Progenitor cell of endocrine pancreas (in vitro differentiated cells): ENCODE measurements around the gene LRRC36. TPM values are rescaled to one million over a fixed set of nuclear protein-coding genes. Genes with fewer than 3 reads are reported as not detected.

Source experiments
- DNase-seq: peaks from one replicate; pipeline ENCODE4 v3.0.0; 2021; ENCODE audit warnings: low spot score; ENCODE audit not compliant: unreplicated experiment
- H3K27ac Mint-ChIP-seq: 2 replicates; pipeline ENCODE4 v1.8.0; 2021; ENCODE audit warnings: mild to moderate bottlenecking, moderate library complexity, mixed read lengths
- H3K27me3 Mint-ChIP-seq: 2 replicates; pipeline ENCODE4 v1.8.0; 2021; ENCODE audit warnings: mixed read lengths
- H3K36me3 Mint-ChIP-seq: 2 replicates; pipeline ENCODE4 v1.8.0; 2022; ENCODE audit warnings: mixed read lengths; ENCODE audit not compliant: insufficient read depth
- H3K4me1 Mint-ChIP-seq: 2 replicates; pipeline ENCODE4 v1.8.0; 2021; ENCODE audit warnings: low read depth, mixed read lengths
- H3K4me3 Mint-ChIP-seq: 2 replicates; pipeline ENCODE4 v1.8.0; 2021; ENCODE audit warnings: low read depth, mild to moderate bottlenecking, moderate library complexity, mixed read lengths
- H3K9me3 Mint-ChIP-seq: 2 replicates; pipeline ENCODE4 v1.8.0; 2021; ENCODE audit warnings: low read depth, mixed read lengths
- total RNA-seq: library from RNA; stranded (reverse); gene quantifications from 2 replicates; pipeline ENCODE4 v1.2.1, GENCODE V29; 2021
- TF ChIP-seq, protein P1 (sequence below): fragments of 200-600 bp; sonication (generic); IDR thresholded peaks from one replicate; pipeline ENCODE4 v1.5.0; 2021; ENCODE audit warnings: antibody characterized with exemption, mild to moderate bottlenecking; ENCODE audit not compliant: unreplicated experiment

The LRRC36 gene
- total RNA-seq, 1 donor from 2014 or later, result 1.6 TPM

DNA sequence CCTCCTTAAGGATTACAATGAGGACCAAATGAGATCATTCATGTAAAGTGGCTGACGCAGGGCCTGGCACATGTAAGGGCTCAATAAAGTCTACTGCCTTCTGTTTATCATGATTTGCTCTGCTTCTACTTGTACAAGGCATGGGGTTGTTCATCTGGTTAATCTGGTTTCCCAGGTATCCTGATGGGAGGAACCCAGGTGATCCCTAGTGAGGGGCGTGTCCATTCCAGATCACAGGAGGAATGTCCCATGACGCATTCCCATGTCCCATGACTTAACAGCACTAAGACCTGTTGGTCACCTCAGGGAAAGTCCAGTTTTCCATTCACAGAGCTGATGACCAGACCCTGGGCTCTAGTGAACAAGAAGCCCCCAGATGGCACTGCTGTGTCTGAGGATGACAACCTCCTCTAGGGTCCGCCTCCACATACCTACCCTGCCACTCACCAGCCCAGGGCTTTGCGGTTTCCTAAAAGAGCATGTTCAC lies 78.2 kb downstream of the LRRC36 start:
- Mint-ChIP-seq H3K9me3 (no peaks in the 10 kb centered on the region), H3K4me1 (peaks cover 12% of the 10 kb centered on the region), H3K36me3 (no peaks in the 10 kb centered on the region), H3K27me3 (peaks cover 9% of the 10 kb centered on the region), H3K27ac (peak overlapping the region; percentile 37), H3K4me3 (no peak overlapping the region)
- TF ChIP-seq, protein P1, sequence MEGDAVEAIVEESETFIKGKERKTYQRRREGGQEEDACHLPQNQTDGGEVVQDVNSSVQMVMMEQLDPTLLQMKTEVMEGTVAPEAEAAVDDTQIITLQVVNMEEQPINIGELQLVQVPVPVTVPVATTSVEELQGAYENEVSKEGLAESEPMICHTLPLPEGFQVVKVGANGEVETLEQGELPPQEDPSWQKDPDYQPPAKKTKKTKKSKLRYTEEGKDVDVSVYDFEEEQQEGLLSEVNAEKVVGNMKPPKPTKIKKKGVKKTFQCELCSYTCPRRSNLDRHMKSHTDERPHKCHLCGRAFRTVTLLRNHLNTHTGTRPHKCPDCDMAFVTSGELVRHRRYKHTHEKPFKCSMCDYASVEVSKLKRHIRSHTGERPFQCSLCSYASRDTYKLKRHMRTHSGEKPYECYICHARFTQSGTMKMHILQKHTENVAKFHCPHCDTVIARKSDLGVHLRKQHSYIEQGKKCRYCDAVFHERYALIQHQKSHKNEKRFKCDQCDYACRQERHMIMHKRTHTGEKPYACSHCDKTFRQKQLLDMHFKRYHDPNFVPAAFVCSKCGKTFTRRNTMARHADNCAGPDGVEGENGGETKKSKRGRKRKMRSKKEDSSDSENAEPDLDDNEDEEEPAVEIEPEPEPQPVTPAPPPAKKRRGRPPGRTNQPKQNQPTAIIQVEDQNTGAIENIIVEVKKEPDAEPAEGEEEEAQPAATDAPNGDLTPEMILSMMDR, result no peak
- no peak for DNase-seq

DNA sequence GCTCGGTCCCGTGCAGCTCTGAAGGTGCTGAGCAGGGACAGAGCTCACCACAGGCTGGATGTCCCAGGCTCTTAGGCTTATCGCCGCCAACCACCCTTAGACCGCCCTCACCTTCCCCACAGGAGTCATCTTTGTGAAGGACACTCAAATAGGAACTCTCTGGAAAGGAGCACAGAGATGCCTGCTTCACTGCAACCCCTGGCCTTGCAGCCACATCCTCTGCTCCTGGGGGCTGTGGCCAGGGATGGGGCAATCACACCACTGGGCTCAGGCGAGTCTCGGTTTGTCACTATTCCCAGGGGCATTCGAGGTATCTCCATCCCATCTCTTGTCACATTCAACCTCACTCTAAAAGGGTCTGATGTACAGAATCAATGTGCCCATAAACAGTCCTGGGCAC lies 78.7 kb downstream of the LRRC36 start:
- no peak for DNase-seq
- Mint-ChIP-seq H3K27me3 (peaks cover 9% of the 10 kb centered on the region), H3K4me1 (peaks cover 12% of the 10 kb centered on the region), H3K4me3 (no peak overlapping the region), H3K27ac (no peak overlapping the region), H3K9me3 (no peaks in the 10 kb centered on the region), H3K36me3 (no peaks in the 10 kb centered on the region)
- TF ChIP-seq, protein P1, result no peak

DNA sequence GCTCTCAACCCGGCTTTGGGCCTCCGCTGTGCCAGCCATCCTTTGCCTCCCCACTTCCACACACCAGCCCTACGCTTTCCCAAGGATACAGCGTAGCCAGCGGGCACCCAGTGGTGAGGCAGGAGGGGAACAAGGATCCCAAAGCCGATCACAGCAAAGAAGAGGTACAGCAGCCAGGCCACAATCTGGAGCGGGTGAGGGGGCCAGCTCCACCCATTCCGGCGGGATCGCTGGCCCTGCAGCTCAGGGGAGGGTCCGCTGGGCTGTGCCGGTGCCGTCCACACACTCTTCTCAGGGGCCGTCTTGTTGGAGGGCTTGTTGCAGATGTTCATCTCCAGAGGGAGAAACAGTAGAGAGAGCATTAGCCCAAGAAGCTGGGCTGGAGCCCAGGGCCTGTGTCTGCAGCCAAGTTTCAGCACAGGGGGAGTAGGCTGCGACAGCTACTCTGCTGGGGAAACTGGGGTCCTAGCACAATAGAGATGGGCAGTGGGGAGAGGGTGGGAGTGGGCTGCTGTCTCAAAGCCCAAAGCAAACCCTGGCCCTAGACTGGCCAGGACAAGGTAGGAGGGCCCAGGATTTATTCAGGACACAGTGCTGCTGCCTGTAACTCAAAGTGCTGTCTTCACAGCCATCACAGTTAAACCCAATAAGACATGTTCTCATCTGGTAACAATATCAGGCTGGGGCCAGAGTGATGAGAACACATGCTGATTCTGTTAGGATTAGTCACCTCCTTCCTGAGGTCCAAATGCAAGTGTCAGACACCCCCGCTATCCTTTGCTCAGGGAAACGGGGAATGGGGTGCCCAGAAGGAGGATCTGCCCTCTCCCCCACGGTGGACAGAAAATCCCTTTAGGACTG lies 79.7 kb downstream of the LRRC36 start:
- no peak overlapping the region for H3K4me3 Mint-ChIP-seq
- H3K27ac Mint-ChIP-seq, result no peak overlapping the region
- H3K36me3 Mint-ChIP-seq, result no peaks in the 10 kb centered on the region
- no peaks in the 10 kb centered on the region for H3K9me3 Mint-ChIP-seq
- TF ChIP-seq, protein P1, result no peak
- peaks cover 12% of the 10 kb centered on the region for H3K4me1 Mint-ChIP-seq
- no peak for DNase-seq
- H3K27me3 Mint-ChIP-seq, result peaks cover 9% of the 10 kb centered on the region

DNA sequence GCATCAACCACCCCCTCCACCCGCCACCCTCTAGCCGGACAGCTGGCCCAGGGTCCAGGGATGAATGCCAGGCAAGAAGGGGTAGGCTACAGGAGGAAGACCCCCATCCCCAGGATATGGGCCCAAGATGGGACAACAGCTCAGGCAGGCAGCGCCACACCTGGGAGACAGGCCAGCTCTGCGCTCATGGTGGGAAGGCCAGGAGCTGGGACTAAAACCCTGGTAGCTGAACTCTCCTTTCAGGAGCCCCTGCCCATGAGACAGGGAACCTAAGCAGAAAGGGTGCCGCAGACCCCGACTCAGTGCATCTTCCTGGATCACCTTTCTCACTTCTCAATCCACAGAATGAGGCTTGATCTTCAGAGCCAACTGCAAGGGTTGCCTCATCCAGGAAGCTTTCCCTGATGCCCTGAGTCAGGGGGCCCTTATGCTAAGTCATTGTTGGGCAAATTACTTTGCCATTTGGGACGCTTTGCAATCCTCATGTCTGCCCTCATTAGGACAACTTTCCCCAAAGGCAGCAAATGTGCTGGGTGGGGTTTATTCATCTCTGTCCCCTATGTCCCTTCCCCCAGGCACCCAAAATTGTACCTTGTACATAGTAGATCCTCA lies 80.7 kb downstream of the LRRC36 start:
- Mint-ChIP-seq H3K4me1 (peaks cover 11% of the 10 kb centered on the region), H3K27me3 (peaks cover under 1% of the 10 kb centered on the region), H3K27ac (no peak overlapping the region), H3K4me3 (no peak overlapping the region), H3K36me3 (no peaks in the 10 kb centered on the region), H3K9me3 (no peaks in the 10 kb centered on the region)
- TF ChIP-seq, protein P1, result no peak
- no peak for DNase-seq

DNA sequence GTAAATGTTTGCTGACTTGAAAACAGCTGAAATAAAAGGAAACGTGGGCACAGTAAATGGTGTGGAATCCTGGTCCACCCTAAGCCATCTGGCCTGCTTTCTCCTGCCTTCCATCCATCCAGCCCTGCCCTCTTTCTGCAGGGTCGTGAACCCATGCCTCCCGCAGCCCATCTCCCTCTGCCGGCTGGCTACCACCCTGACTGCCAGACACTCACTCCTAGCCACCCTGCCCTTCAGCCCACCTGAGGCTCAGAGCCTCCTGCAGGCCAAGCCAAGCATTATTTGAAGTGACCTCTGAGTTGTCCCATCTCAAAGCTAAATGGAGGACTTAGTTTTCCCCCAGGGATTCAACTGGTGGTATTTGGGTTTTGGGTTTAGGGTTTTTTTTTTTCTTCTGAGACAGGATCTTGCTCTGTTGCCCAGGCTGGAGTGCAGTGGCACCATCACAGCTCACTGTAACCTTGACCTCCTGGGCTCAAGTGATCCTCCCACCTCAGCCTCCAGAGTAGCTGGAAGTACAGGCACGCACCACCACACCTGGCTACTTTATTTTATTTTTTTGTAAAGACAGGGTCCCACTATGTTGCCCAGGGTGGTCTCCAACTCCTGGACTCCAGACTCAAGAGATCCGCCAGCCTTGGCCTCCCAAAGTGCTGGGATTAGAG lies 81.3 kb downstream of the LRRC36 start:
- H3K27me3 Mint-ChIP-seq, result no peaks in the 10 kb centered on the region
- DNase-seq, result no peak
- no peak overlapping the region for H3K27ac Mint-ChIP-seq
- H3K4me1 Mint-ChIP-seq, result peaks cover 11% of the 10 kb centered on the region
- no peaks in the 10 kb centered on the region for H3K9me3 Mint-ChIP-seq
- no peak overlapping the region for H3K4me3 Mint-ChIP-seq
- no peaks in the 10 kb centered on the region for H3K36me3 Mint-ChIP-seq
- TF ChIP-seq, protein P1, result no peak
